Bone marrow (tissue), 2 donors: ENCODE measurements around the gene PTCH2.

Experiments
- DNase-seq, 2 donors: peaks; one replicate each; lab custom pipeline; 2025; lab: John Stamatoyannopoulos, UW

The PTCH2 gene

DNA sequence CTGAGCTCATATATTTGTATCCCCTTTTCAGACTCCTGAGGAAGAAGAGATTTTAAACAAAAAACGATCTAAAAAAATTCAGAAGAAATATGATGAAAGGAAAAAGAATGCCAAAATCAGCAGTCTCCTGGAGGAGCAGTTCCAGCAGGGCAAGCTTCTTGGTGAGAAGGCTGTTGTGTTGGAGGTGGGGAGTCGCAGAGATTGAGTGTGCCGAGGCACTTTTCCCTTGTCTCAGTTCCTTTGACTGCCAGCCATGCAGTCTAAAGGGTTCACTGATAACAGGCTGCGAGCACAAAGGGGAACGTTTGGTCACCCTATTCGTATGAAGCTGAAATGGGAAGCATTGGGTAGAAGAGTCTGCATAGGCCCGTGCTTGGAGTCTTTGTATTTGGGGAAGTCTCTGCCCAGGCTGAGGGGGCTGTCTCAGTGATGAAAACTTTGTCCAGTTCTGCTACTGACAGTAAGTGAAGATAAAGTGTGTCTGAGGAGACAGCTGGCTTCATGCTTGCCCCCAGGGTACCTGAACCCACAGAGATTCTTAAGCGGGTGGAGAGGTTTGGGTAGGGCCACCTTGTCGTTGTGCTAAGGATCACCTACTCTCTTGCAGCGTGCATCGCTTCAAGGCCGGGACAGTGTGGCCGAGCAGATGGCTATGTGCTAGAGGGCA lies 65.0 kb downstream of the PTCH2 start:
- no peak for DNase-seq

GRCh38 chr1:44777547-44777946 lies 65.5 kb downstream of the PTCH2 start:
- DNase-seq: no peak

- no peak for DNase-seq
Observed at GRCh38 chr1:44776730-44777068, 66.4 kb downstream of the PTCH2 start.

DNA sequence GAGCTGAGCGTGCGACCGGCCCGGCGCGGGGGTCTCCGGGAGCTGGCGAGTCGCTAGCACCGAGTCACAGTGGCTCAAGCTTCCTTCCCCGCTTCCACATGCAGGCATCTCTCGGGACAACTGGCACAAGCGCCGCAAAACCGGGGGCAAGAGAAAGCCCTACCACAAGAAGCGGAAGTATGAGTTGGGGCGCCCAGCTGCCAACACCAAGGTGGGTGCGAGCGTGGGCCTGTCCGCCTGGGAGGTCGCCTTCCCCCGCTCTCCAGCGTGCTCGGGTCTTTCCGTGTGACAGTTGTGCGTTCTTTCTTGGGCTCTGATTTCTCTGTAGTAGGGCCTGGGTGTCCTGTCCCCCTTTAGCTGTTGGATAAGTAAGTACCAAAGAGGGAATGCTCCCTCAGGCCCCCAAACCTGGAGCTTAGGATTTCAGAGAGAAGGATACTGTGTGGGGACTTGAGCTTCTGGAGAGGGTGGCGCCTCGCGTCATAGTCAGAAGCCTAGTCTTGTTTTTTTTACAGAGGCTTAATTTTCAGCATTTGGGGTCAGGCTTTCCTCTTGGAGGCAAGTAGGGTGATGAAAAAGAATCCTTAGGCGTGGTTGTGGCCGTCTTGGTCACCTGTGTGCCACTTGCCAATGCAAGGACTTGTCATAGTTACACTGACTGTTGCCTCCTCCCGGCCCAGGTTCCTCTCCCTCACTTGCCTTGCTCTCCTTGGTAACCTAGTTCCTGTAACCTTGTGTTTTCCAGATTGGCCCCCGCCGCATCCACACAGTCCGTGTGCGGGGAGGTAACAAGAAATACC lies 66.9 kb downstream of the PTCH2 start:
- DNase-seq: peak in 1 of 2 donors; percentile 3

- peak; percentile 69 to 94 for DNase-seq
Observed at GRCh38 chr1:44775078-44775929, 67.7 kb downstream of the PTCH2 start, which contains the start of gene RPS8. Gene RPS8 (plus strand): TSS chr1:44775540. CDS start chr1:44775597, 57 bp downstream.
